Left lung (tissue), 10 donors: ENCODE results near the gene SYTL3. TPM values are rescaled to one million over a fixed set of nuclear protein-coding genes. Genes with fewer than 3 reads are reported as not detected.
A peak's percentile ranks its signal among the peaks of the same experiment; 100 is the strongest.
"Not testable (repeated sequence)": the region's sequence is repeated elsewhere in the genome, so short reads cannot be mapped to it uniquely, and the experiment has no call there.

ENCODE experiments used
- ATAC-seq: fragments of 200-7000 bp; cut with Tn5 transposase; one replicate; pipeline ENCODE4 v1.9.1; 2020; ENCODE audit warnings: moderate library complexity
- DNase-seq, 4 donors: peaks; one replicate each; pipeline ENCODE4 v3.0.0-alpha.2; 2013 to 2020
- H3K27ac ChIP-seq, 2 donors: fragments of 200-600 bp; sonication (generic) in 1 of 2; one replicate each; pipeline versions ENCODE4 v1.5.0 to v1.8.0; 2020 to 2021
- H3K27me3 ChIP-seq, 2 donors: fragments of 200-600 bp; sonication (generic) in 1 of 2; one replicate each; pipeline versions ENCODE4 v1.5.0 to v1.8.0; 2020 to 2021
- H3K36me3 ChIP-seq, 2 donors: fragments of 200-600 bp; sonication (generic) in 1 of 2; one replicate each; pipeline versions ENCODE4 v1.5.0 to v1.8.0; 2020 to 2021
- H3K4me1 ChIP-seq, 2 donors: fragments of 200-600 bp; one replicate each; pipeline ENCODE4 v1.8.0; 2021
- H3K4me3 ChIP-seq, 2 donors: fragments of 200-600 bp; sonication (generic) in 1 of 2; one replicate each; pipeline versions ENCODE4 v1.5.0 to v1.8.0; 2020 to 2021; ENCODE audit warnings: mild to moderate bottlenecking in 1 of 2
- H3K9me3 ChIP-seq, 2 donors: fragments of 200-600 bp; sonication (generic) in 1 of 2; one replicate each; pipeline versions ENCODE4 v1.5.0 to v1.8.0; 2020 to 2021
- CTCF ChIP-seq, 2 donors: fragments of 200-600 bp; sonication (generic) in 1 of 2; IDR thresholded peaks; one replicate each; pipeline versions ENCODE4 v1.5.0 to v1.8.0; 2021; ENCODE audit warnings: antibody characterized with exemption in 2 of 2
- intact Hi-C, 2 donors: fragments of 100-400 bp; cut with DNase I; formaldehyde crosslinking; loops; one replicate each; pipeline versions ENCODE4 v1.11.2 to v1.14.2; 2022
- polyA plus RNA-seq, 6 donors: library from polyadenylated mRNA; unstranded; fragments of 120-200 nt; gene quantifications; one replicate each; pipeline ENCODE4 v1.2.1, GENCODE V29; 2013; ENCODE audit not compliant: insufficient read length in 6 of 6
- total RNA-seq, 2 donors: library from RNA; stranded (reverse); fragmentation: NEBNext Ultra II Directional; extraction: Animal tissue kit (Norgen Biotek cat#: 25700); gene quantifications; one replicate each; pipeline ENCODE4 v1.2.1, GENCODE V29; 2021
- donor health status: DM: no; HTN: yes; CAD: no.
- donor health status: DM: no; HTN: no; CAD: no.

SYTL3 gene
- total and polyA plus RNA-seq, 8 donors: 6.5 to 10.3 (median 8.3) TPM

GRCh38 chr6:158667360-158667981 is 17.6 kb downstream of the SYTL3 start:
- no peak for TF ChIP-seq CTCF (IDR thresholded peaks at IDR 0.05)
- ATAC-seq: no peak
- Histone ChIP-seq H3K27ac (peak overlapping the region; percentile 67 to 89), H3K27me3 (no peaks in the 10 kb centered on the region), H3K4me1 (peaks cover 11 to 50% of the 10 kb centered on the region in 2 donors), H3K9me3 (no peaks in the 10 kb centered on the region), H3K36me3 (no peaks in the 10 kb centered on the region), H3K4me3 (no peak overlapping the region)
- intact Hi-C loops: no loop called here
- no peak for DNase-seq

- H3K4me1 ChIP-seq: peaks cover 10 to 38% of the 10 kb centered on the region in 2 donors
- no peaks in the 10 kb centered on the region for H3K27me3 ChIP-seq
- H3K36me3 ChIP-seq: no peaks in the 10 kb centered on the region
- peak overlapping the region in 1 of 2 donors; percentile 89 for H3K27ac ChIP-seq
- no peak for ATAC-seq
- no peaks in the 10 kb centered on the region for H3K9me3 ChIP-seq
- TF ChIP-seq CTCF (IDR thresholded peaks at IDR 0.05): no peak
- H3K4me3 ChIP-seq: no peak overlapping the region
- DNase-seq: no peak
- intact Hi-C loops: no loop called here
These were observed 18.9 kb downstream of the SYTL3 start for GRCh38 chr6:158668707-158669103.

- Histone ChIP-seq H3K9me3 (no peaks in the 10 kb centered on the region), H3K4me3 (no peak overlapping the region), H3K27ac (peak overlapping the region in 1 of 2 donors; percentile 89), H3K27me3 (no peaks in the 10 kb centered on the region), H3K4me1 (peaks cover 10 to 32% of the 10 kb centered on the region in 2 donors), H3K36me3 (no peaks in the 10 kb centered on the region)
- ATAC-seq (no peak), DNase-seq (no peak)
- no peak for TF ChIP-seq CTCF (IDR thresholded peaks at IDR 0.05)
- intact Hi-C loops: no loop called here
These were observed 19.5 kb downstream of the SYTL3 start for GRCh38 chr6:158669145-158670035.

- DNase-seq: not testable (repeated sequence)
These were observed 22.3 kb downstream of the SYTL3 start for GRCh38 chr6:158672119-158672518.

GRCh38 chr6:158672726-158673125 is 22.9 kb downstream of the SYTL3 start:
- no peaks in the 10 kb centered on the region for H3K36me3 ChIP-seq
- ATAC-seq: no peak
- DNase-seq: no peak
- no peak overlapping the region for H3K27ac ChIP-seq
- TF ChIP-seq CTCF (IDR thresholded peaks at IDR 0.05): no peak
- H3K9me3 ChIP-seq: no peaks in the 10 kb centered on the region
- H3K4me3 ChIP-seq: no peak overlapping the region
- intact Hi-C loops: no loop called here
- peaks cover 0 to 13% of the 10 kb centered on the region in 2 donors for H3K4me1 ChIP-seq
- no peaks in the 10 kb centered on the region for H3K27me3 ChIP-seq

More at GRCh38 chr6:158672119-158672518, 22.3 kb downstream of the SYTL3 start:
- H3K4me3 ChIP-seq, H3K36me3 ChIP-seq, ATAC-seq, intact Hi-C loops, H3K27ac ChIP-seq, H3K9me3 ChIP-seq, H3K27me3 ChIP-seq: not testable (repeated sequence)
- peaks cover 3 to 19% of the 10 kb centered on the region in 2 donors for H3K4me1 ChIP-seq
